H1 (cell line): ENCODE results near the gene INPP4B. TPM values are rescaled to one million over a fixed set of nuclear protein-coding genes. Genes with fewer than 3 reads are reported as not detected.

Experiments
- RAD21 ChIP-seq, 2 experiments: IDR thresholded peaks in 1 of 2; conservative IDR thresholded peaks in 1 of 2; 2 replicates each; pipeline ENCODE4 v1.6.1; 2011; ENCODE audit warnings: low read depth in 2 of 2, low read length in 2 of 2, improper control_type of control experiment in 1 of 2, inconsistent platforms in 1 of 2, mild to moderate bottlenecking in 1 of 2, moderate library complexity in 1 of 2
- TAF7 ChIP-seq: optimal IDR thresholded peaks from 2 replicates; pipeline ENCODE3; 2011; ENCODE audit warnings: low read depth, mild to moderate bottlenecking, inconsistent platforms, low read length, moderate library complexity, borderline replicate concordance
- polyA plus RNA-seq, 7 experiments: library from polyadenylated mRNA; depleted of rRNA in 3 of 7; stranded (reverse) in 5 of 7; unstranded in 2 of 7; fragments of >200 nt in 5 of 7; fragments of 200-250 nt in 2 of 7; gene quantifications; 1 replicate in 5 of 7; 2 replicates in 1 of 7; 4 replicates in 1 of 7; pipeline versions ENCODE4 v1.2.1 to v1.2.3, GENCODE V29; 2011 to 2013; ENCODE audit warnings: missing spikeins in 2 of 7, mixed read lengths in 2 of 7
- total RNA-seq: library from RNA; stranded (reverse); fragmentation: NEBNext Ultra II Directional; extraction: Animal tissue kit (Norgen Biotek cat#: 25700); gene quantifications from 2 replicates; pipeline ENCODE4 v1.2.1, GENCODE V29; 2021
- TF ChIP-seq, protein P1 (sequence below): IDR thresholded peaks from 2 replicates; pipeline ENCODE4 v1.6.1; 2012; ENCODE audit warnings: low read length, inconsistent platforms

Gene INPP4B
- total and polyA plus RNA-seq, 2 of the 8 experiments (the other 6 are each of a cell fraction or from before 2014, with no cell fraction given), result 0.11 to 0.54 TPM

DNA sequence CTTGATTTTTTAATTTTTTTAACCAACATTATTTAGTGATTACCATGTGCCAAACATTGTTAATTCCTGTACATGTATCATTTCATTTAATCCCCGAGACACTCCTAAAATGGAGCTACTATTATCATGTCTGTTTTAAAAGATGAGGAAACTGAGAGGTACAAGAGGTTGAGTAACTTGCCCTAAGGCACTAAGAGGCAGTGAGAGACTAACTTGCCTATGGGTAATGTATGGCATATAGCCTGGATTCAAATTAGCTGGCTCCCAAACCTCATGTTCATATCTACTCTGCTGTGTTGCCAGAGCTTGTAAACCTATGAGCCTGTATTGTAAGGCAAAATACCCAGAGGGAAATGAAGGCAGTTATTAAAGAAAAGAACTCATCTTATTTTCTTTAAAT lies 766.1 kb downstream of the INPP4B start (continued):
- TF ChIP-seq RAD21 (IDR thresholded peaks at IDR 0.05 in 1 of 2, conservative IDR thresholded peaks at IDR 0.05 in 1 of 2; ENCODE audit: low read depth in 2 of 2, low read length in 2 of 2) (no peak), TAF7 (no peak)
- TF ChIP-seq, protein P1, sequence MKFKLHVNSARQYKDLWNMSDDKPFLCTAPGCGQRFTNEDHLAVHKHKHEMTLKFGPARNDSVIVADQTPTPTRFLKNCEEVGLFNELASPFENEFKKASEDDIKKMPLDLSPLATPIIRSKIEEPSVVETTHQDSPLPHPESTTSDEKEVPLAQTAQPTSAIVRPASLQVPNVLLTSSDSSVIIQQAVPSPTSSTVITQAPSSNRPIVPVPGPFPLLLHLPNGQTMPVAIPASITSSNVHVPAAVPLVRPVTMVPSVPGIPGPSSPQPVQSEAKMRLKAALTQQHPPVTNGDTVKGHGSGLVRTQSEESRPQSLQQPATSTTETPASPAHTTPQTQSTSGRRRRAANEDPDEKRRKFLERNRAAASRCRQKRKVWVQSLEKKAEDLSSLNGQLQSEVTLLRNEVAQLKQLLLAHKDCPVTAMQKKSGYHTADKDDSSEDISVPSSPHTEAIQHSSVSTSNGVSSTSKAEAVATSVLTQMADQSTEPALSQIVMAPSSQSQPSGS, result no peak
